Heart left ventricle (tissue), 13 donors: ENCODE measurements around the gene SFTPA2.
"Not testable (repeated sequence)": the region's sequence is repeated elsewhere in the genome, so short reads cannot be mapped to it uniquely, and the experiment has no call there.

ENCODE experiments used
- CTCF ChIP-seq, 12 donors: fragments of 200-600 bp; sonication (generic) in 4 of 12; IDR thresholded peaks; one replicate each; pipeline versions ENCODE4 v1.5.0 to v1.8.0; 2018 to 2022; ENCODE audit warnings: antibody characterized with exemption in 12 of 12, mild to moderate bottlenecking in 5 of 12
- POLR2A ChIP-seq, 2 donors: fragments of 450-650 bp; IDR thresholded peaks; one replicate each; pipeline ENCODE4 v1.6.1; 2017; ENCODE audit warnings: antibody characterized with exemption in 2 of 2, mild to moderate bottlenecking in 2 of 2, moderate library complexity in 2 of 2
- donor health status: ischemic (EF 13 %, LVEDD 7.1; RV severe dilation, severe dysfunction).
- donor health status: DM: no; HTN: yes; CAD: no.
- donor health status: DM: no; HTN: no; CAD: no.
- donor health status: ischemic (EF 25% LVEDD 6.9; RV normal size, moderate dysfunction).
- donor health status: ischemic (EF 25% LVEDD 5.7; RV mildly dilated, moderate dysfunction).
- donor health status: ischemic (EF 35%, LVEDD 5.7; RV mildly dilated, moderate dysfunction).
- donor health status: nonischemic (EF 11% LVEDD 7.7; RV severe dilation, severe dysfunction).
- donor health status: DM: yes; HTN: yes; CAD: no.
- donor health status: PGD.
- donor health status: ischemic (EF 29% LVEDD 5.4; RV normal size, mild dysfunction).
- donor health status: nonischemic (EF 23%, LVEDD 6.1; RV moderate dilation, normal function).

GRCh38 chr10:79508245-79508644, 52.0 kb downstream of the SFTPA2 start:
- not testable (repeated sequence) for TF ChIP-seq CTCF, POLR2A (IDR thresholded peaks at IDR 0.05)
